GM19455 (cell line): Measurements from ENCODE around the gene CTAG1A.
"Not testable (repeated sequence)": the region's sequence is repeated elsewhere in the genome, so short reads cannot be mapped to it uniquely, and the experiment has no call there.

Experiments used
- ATAC-seq: cut with Tn5 transposase; IDR thresholded peaks from one replicate; pipeline ENCODE4 v1.9.1; 2021; ENCODE audit not compliant: unreplicated experiment

The CTAG1A gene

DNA sequence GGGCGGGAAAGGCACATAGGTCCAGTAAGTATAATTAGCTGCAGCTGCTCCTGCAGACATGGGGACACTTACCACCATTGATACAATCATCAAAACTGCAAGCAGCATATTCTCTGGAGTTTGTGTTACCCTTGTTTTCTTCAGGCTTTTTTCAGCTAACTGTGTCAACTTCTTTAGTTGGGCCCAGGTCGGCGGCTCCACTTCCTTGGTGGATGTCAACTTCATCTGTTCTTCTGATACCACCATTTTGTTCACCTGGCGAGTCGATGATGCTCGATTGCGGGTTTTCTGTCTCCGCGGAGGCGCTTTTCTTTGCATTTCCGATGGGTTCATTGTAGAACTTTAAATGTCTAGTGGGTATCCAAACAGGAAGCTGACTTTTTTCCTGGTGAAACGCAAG lies 26.2 kb downstream of the CTAG1A start:
- ATAC-seq = not testable (repeated sequence)

DNA sequence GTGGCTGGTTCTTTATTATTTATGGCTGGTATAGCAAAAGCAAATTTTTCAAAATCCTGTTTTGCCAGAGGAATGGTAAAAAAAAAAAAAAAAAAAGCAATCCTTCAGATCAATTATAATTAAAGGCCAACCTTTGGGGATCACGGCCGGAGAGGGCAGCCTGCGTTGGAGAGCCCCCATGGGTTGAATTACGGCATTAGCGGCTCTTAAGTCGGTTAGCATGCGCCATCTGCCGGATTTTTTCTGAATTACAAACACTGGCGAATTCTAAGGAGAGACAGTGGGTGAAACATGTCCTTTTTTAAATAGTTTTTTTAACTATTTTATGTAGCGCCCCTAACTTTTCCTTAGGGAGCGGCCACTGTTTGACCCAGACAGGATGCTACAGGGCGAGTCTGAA lies 28.7 kb downstream of the CTAG1A start:
- not testable (repeated sequence) for ATAC-seq

GRCh38 chrX:154619182-154619581 lies 34.2 kb downstream of the CTAG1A start, which contains the start of gene CTAG1B:
CTAG1B (minus strand) TSS chrX:154619282; CDS start chrX:154619218, 64 bp downstream.
- ATAC-seq = not testable (repeated sequence)

DNA sequence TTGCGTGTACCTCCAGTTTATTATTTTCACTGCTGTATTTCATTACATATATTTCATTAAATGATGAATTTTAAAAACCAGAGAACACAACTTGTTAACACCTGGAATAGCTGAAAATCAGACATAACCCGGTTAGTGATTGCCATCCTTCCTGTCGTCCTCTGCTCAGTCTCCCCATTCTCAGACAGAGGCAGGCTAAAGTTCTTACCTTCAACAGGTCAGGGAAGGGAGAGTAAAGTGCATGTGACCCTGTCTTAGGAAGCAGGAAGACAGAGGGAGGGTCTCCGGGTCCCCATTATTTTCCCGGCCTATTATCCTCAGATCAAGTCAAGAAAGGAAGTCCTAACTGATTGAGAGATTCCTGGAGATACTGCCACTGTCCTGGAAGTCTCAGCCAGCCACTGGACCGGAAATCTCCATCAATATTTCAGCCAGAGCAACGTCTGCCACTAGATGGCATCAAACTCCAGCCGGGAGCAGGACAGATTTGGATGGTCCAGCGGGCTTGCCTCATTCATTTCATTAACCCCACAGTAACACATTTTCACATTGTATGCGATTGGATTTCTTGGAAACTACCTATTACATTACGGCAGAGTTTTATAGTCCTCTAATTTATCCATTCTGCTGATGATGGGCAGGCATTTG lies 36.0 kb downstream of the CTAG1A start:
- ATAC-seq = not testable (repeated sequence)

GRCh38 chrX:154628960-154629359 lies 44.0 kb downstream of the CTAG1A start:
- not testable (repeated sequence) for ATAC-seq

- ATAC-seq = not testable (repeated sequence)
These were observed 46.0 kb downstream of the CTAG1A start for GRCh38 chrX:154630949-154631348.

GRCh38 chrX:154633661-154634060 lies 48.7 kb downstream of the CTAG1A start:
- ATAC-seq = not testable (repeated sequence)
